ENCODE results near the gene CAVIN2.

DNA sequence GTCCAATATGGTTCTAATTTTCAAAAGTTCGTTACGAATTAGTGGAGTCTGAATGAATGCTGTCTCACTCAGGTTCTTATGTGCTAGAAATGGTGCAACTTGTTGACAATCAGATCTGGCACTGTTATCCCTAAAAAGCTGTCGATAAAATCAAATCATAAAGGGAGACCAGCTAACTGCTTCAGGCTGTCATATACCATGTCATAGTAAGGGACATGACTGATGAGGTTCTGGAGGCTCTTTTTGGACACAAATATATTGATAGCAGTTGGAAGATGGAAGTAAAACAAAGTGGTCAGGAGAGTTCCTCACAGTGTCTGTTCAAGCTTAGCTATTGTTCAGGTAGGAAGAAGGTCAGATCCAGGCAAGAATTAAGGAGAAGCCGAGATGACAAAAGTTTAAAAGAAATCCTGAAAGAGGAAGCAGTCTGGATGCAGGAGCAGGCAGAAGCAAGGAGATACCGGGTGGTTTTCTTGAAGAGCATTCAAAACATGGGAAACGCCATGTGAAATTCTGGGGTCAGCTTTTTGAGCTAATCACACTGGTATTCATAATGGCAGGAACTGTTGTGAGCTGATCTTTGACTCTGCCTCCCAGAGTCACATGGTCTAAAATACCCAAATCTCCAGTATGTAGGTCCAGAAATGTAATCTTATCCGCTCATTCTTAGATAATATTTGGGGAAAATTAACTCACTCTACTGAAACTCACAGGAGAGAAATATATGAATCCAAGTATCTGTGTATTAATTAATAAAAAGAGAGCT lies 9.4 kb upstream of the CAVIN2 start:
- no peak for TF ChIP-seq ZNF510 (tag by site-specific recombination; IDR thresholded peaks at IDR 0.05; ENCODE audit: insufficient replicate concordance)
- TF ChIP-seq PRDM10 (tag by site-specific recombination; IDR thresholded peaks at IDR 0.05), result no peak
- TF ChIP-seq CTCF (tag by site-specific recombination; IDR thresholded peaks at IDR 0.05), result no peak
- TF ChIP-seq YY1 (tag by site-specific recombination; IDR thresholded peaks at IDR 0.05), result no peak
- TF ChIP-seq ZNF777 (tag by site-specific recombination; IDR thresholded peaks at IDR 0.05; ENCODE audit: borderline replicate concordance), result no peak
- TF ChIP-seq, protein P1, sequence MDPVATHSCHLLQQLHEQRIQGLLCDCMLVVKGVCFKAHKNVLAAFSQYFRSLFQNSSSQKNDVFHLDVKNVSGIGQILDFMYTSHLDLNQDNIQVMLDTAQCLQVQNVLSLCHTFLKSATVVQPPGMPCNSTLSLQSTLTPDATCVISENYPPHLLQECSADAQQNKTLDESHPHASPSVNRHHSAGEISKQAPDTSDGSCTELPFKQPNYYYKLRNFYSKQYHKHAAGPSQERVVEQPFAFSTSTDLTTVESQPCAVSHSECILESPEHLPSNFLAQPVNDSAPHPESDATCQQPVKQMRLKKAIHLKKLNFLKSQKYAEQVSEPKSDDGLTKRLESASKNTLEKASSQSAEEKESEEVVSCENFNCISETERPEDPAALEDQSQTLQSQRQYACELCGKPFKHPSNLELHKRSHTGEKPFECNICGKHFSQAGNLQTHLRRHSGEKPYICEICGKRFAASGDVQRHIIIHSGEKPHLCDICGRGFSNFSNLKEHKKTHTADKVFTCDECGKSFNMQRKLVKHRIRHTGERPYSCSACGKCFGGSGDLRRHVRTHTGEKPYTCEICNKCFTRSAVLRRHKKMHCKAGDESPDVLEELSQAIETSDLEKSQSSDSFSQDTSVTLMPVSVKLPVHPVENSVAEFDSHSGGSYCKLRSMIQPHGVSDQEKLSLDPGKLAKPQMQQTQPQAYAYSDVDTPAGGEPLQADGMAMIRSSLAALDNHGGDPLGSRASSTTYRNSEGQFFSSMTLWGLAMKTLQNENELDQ (tag by site-specific recombination; IDR thresholded peaks at IDR 0.05; ENCODE audit: low read depth), result no peak
- TF ChIP-seq ZNF843 (tag by site-specific recombination; IDR thresholded peaks at IDR 0.05), result no peak
- TF ChIP-seq ZNF132 (tag by site-specific recombination; IDR thresholded peaks at IDR 0.05; ENCODE audit: borderline replicate concordance), result no peak
- TF ChIP-seq ZSCAN30 (tag by site-specific recombination; IDR thresholded peaks at IDR 0.05), result no peak
- TF ChIP-seq TSHZ1 (tag by site-specific recombination; IDR thresholded peaks at IDR 0.05; ENCODE audit: borderline replicate concordance), result no peak

Data from HEK293 (cell line).